HG02943 (cell line): ENCODE results near the gene PTPRM.
"Not testable (repeated sequence)": the region's sequence is repeated elsewhere in the genome, so short reads cannot be mapped to it uniquely, and the experiment has no call there.

Experiments
- ATAC-seq: cut with Tn5 transposase; IDR thresholded peaks from one replicate; pipeline ENCODE4 v1.9.1; 2021; ENCODE audit warnings: mild to moderate bottlenecking, low read depth, moderate library complexity; ENCODE audit not compliant: unreplicated experiment

PTPRM gene

GRCh38 chr18:7721532-7721931 lies 154.4 kb downstream of the PTPRM start:
- ATAC-seq: no peak

- no peak for ATAC-seq
Measured at GRCh38 chr18:7722955-7723354, 155.8 kb downstream of the PTPRM start.

GRCh38 chr18:7723558-7723957 lies 156.4 kb downstream of the PTPRM start:
- no peak for ATAC-seq

DNA sequence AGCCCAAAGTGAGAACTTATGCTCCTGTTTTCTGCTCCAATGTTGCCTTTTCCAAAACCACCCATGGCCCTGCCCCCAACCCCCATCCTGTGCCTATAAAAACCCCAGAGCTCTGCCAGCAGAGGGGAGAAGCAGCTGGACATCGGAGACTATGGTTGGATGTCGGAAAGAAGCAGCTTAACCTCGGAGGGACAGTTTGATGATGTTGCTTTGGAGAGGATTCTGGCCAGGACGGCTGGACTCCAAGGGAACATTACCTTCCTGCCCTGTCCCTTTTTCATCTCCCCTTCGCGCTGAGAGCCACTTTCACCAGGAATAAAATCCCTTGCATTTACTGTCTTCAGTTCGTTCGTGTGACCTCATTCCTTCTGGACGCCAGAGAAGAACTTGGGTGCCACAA lies 158.4 kb downstream of the PTPRM start:
- ATAC-seq: no peak

- no peak for ATAC-seq
Measured at GRCh38 chr18:7725897-7726296, 158.8 kb downstream of the PTPRM start.

- no peak for ATAC-seq
Measured at GRCh38 chr18:7726522-7726921, 159.4 kb downstream of the PTPRM start.

GRCh38 chr18:7727361-7728076 lies 160.4 kb downstream of the PTPRM start:
- ATAC-seq: no peak

GRCh38 chr18:7728297-7728696 lies 161.2 kb downstream of the PTPRM start:
- ATAC-seq: no peak

DNA sequence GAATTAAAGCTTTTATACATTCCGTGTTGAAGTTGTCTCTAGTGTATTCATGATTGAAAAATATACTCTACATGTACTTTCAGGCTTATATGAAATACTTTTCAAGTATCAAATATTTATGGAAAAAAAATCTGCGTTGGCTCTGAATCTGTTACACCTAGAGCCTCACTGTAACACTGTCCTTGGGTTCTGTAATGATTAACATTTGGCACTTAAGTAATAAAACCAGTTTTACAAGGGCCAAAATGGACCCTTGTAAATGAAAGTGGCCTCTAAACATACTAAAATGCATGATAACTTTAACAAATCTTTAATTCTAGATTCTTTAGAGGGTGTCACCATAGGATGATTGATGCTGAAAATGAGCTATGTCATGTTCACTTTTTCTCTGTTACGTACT lies 162.8 kb downstream of the PTPRM start:
- no peak for ATAC-seq

DNA sequence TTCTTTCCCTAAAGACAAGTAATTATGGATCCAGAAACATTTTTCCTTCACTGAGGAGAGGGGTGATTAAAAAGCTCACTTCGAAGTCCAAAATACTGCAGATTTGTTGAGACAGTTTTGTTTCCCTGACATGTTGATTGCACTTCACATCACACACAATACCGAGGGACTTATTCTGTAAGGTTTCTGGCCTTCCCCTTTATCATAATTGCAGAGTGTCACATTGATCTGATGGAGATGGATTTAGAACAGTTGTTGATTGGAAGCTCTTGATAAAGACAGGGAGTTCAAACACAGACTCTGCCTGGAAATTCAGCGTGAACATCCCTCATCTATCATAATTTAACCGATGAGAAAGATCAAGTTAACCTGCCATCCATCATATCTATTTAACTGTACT lies 163.6 kb downstream of the PTPRM start:
- ATAC-seq: no peak

GRCh38 chr18:7733642-7734041 lies 166.5 kb downstream of the PTPRM start:
- ATAC-seq: no peak

DNA sequence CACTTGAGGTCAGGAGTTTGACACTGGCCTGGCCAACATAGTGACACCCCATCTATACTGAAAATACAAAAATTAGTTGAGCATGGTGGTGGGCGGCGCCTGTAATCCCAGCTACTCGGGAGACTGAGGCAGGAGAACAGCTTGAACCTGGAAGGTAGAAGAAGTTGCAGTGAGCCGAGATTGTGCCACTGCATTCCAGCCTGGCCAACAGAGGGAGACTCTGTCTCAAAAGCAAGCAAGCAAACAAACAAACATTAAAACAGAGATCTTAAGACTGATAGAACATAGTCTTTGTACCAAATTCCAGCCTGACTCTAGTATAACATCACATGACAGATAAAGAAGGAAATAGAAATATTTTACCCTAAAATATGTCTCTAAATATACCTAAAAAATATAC lies 168.1 kb downstream of the PTPRM start:
- no peak for ATAC-seq

DNA sequence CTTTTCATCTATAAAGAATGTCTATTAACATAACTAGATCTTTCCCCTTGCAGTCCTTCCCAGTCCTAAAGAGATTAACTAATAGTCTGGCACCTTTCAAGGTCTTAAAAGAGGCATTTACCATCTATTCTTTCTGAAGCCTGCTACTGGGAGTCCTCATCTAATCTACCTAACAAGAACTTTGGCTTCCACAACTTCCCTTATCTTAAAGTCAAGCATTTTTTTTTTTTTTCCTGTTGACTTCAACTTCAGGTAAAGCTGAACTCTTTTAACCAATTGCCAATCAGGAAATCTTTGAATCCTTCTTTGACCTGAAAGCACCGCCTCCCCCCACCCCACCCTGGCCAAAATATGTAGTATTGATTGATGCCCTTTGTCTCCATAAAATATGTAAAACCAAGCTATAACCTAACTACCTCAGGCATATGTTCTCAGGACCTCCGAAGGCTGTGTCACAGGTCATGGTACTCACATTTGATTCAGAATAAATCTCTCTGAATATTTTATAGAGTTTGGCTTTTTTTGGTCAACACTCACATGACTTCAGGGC lies 168.6 kb downstream of the PTPRM start:
- no peak for ATAC-seq

GRCh38 chr18:7736526-7736925 lies 169.4 kb downstream of the PTPRM start:
- not testable (repeated sequence) for ATAC-seq

- ATAC-seq: no peak
Measured at GRCh38 chr18:7737550-7737949, 170.4 kb downstream of the PTPRM start.

DNA sequence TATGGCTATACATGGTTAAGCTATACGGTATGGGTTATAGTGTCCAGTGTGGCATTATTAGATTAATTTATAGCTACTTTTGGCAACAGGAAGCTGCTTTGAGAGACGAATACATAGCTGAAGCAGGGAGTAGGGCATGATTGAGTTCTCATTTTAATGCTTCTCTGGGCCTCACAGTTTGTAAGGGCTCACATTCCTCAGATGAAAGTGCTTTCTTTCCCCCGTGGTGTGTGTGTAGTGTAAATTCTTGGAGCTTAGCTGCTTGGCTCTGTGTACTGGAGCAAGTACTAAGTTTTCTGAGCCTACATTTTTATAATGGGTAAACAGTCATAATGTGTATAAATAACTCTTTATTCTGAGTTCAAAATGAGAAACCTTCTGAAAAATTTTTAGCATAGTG lies 173.7 kb downstream of the PTPRM start:
- no peak for ATAC-seq

- ATAC-seq: no peak
Measured at GRCh38 chr18:7741640-7742039, 174.5 kb downstream of the PTPRM start.

DNA sequence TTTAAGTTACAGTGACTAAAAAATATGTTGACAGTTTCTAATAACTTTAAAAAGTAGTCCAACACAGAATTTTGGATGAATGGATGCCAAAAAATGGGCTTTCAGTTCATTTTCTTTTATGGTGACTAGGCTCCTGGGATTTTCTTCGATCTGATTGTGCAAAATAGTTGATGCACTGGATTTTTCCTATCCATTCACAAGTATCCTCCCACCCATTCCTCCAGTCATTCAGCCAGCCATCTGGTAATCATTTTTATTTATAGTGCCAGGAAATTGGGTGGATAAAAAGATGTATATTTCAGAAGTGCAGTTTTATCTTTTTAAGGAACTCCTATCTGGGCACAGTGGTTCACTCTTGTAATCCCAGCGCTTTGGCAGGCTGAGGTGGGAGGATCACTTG lies 175.1 kb downstream of the PTPRM start:
- no peak for ATAC-seq

- no peak for ATAC-seq
Measured at GRCh38 chr18:7743256-7743655, 176.1 kb downstream of the PTPRM start.

DNA sequence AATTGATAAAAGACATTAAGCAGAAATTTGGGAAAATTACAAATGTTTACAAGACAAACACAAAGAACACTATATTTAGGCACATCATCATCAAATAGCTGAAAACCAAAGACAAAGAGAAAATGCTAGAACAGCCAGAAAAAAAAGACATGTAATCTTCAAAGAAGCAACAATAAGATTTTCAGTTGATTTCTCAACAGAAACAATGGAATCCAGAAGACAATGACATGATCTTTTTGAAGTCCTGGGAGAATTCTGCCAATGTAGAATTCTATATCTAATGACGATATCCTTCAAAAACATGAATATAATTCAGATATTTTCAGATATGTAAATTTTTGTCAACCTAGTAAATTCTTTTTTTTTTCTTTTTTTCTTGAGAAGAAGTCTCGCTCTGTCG lies 179.0 kb downstream of the PTPRM start:
- no peak for ATAC-seq

GRCh38 chr18:7748251-7749007 lies 181.3 kb downstream of the PTPRM start:
- ATAC-seq: no peak

DNA sequence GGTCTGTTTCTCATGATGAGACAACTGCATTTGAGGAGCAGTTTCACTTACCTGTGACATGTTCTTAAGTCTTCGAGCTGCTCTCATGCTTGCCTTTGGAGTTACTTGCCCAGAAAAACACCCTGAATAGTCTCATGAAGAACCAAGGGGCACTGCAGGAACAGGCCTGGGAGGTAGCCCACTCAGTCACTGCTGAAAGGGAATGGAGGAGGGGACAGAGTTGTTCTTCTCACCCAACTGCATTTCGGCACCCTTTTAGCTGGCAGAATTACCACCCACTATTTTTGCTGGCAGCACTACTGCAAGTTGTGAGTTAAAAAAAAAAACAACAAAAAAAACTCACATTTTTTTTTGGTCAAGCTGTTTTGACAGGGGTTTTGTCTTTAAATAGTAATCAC lies 181.9 kb downstream of the PTPRM start:
- no peak for ATAC-seq
